Sigmoid colon (tissue), 7 donors: Measurements from ENCODE around the gene IGFL2. TPM values are rescaled to one million over a fixed set of nuclear protein-coding genes. Genes with fewer than 3 reads are reported as not detected.
"Not testable (repeated sequence)": the region's sequence is repeated elsewhere in the genome, so short reads cannot be mapped to it uniquely, and the experiment has no call there.

ENCODE experiments used
- DNase-seq: peaks from one replicate; pipeline ENCODE4 v3.0.0-alpha.2; 2019
- H3K27ac ChIP-seq, 4 donors: fragments of 200-600 bp; sonication (generic); one replicate each; pipeline ENCODE4 v1.5.1; 2016 to 2019; ENCODE audit warnings: mild to moderate bottlenecking in 1 of 4
- H3K27me3 ChIP-seq, 3 donors: fragments of 200-600 bp; sonication (generic); one replicate each; pipeline ENCODE4 v1.5.1; 2019; ENCODE audit warnings: mild to moderate bottlenecking in 1 of 3
- H3K36me3 ChIP-seq, 4 donors: fragments of 200-600 bp; sonication (generic); one replicate each; pipeline ENCODE4 v1.5.1; 2016 to 2019
- H3K4me1 ChIP-seq, 4 donors: fragments of 200-600 bp; sonication (generic); one replicate each; pipeline ENCODE4 v1.5.1; 2017 to 2019
- H3K4me3 ChIP-seq, 4 donors: fragments of 200-600 bp; sonication (generic); one replicate each; pipeline ENCODE4 v1.5.1; 2017 to 2019; ENCODE audit warnings: mild to moderate bottlenecking in 2 of 4, moderate library complexity in 1 of 4
- H3K9me3 ChIP-seq, 4 donors: fragments of 200-600 bp in 3 of 4; sonication (generic) in 3 of 4; one replicate each; pipeline versions ENCODE4 v1.5.1 to v1.6.1; 2013 to 2019
- CTCF ChIP-seq, 4 experiments: fragments of 450-650 bp in 3 of 4; fragments of 200-600 bp in 1 of 4; IDR thresholded peaks; one replicate each; pipeline ENCODE4 v1.5.1; 2016 to 2019; ENCODE audit warnings: antibody characterized with exemption in 4 of 4, mild to moderate bottlenecking in 3 of 4, moderate library complexity in 2 of 4
- EP300 ChIP-seq, 4 donors: sonication (generic); formaldehyde crosslinking; IDR thresholded peaks; one replicate each; pipeline ENCODE4 v1.6.1; 2017; ENCODE audit warnings: antibody characterized with exemption in 4 of 4
- POLR2A ChIP-seq, 2 donors: fragments of 450-650 bp; IDR thresholded peaks; one replicate each; pipeline ENCODE4 v1.6.1; 2016; ENCODE audit warnings: antibody characterized with exemption in 2 of 2, mild to moderate bottlenecking in 2 of 2, moderate library complexity in 2 of 2
- POLR2AphosphoS5 ChIP-seq, 4 donors: sonication (generic); formaldehyde crosslinking; IDR thresholded peaks; one replicate each; pipeline ENCODE4 v1.6.1; 2017; ENCODE audit warnings: antibody characterized with exemption in 4 of 4
- WGBS, 2 donors: extraction: QIAGEN DNeasy Blood & Tissue Kit; methylation state at CpG; one replicate each; pipeline ENCODE4 v1.1.7; 2013; 5-methylcytosine and 5-hydroxymethylcytosine counted together
- intact Hi-C: fragments of 100-400 bp; cut with DNase I; formaldehyde crosslinking; loops from one replicate; pipeline ENCODE4 v1.15.1; 2023
- polyA plus RNA-seq, 3 donors: library from polyadenylated mRNA; stranded (reverse); fragments of 200-250 nt; gene quantifications; one replicate each; pipeline ENCODE4 v1.2.3, GENCODE V29; 2013
- total RNA-seq, 4 donors: library from RNA; depleted of rRNA; stranded (reverse); fragments of >200 nt; gene quantifications; one replicate each; pipeline ENCODE4 v1.1.0, GENCODE V29; 2016
- donor health status: healthy with polysubstance abuse.
- donor health status: Bipolar disorder and iron deficiency.
- donor health status: healthy.

Gene IGFL2
- total and polyA plus RNA-seq, 7 donors, result 0.49 to 1.8 (median 1.1) TPM; not detected in 4

DNA sequence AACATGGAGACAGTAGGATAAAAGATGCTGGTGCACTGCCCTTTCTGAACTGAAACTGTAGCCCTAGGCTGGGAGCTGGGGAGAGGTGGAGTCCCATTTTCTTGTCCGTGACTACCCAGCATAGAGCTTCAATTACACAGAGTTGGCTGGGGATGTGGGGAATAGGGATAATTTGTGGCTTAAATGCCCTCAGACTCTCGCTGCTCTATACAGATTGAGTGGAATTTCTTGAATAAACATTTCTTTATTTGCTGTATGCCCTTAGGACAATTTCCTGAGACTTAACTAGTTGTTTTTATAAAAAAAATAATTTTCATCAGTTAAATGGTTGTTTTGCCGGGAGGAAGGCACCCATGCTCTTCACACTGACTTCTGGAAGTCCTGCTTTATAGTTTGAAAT, 7.2 kb downstream of the IGFL2 start:
- DNase-seq, result no peak
- Histone ChIP-seq H3K27me3 (no peaks in the 10 kb centered on the region), H3K27ac (no peak overlapping the region), H3K4me1 (no peaks in the 10 kb centered on the region), H3K9me3 (no peaks in the 10 kb centered on the region), H3K4me3 (no peak overlapping the region), H3K36me3 (no peaks in the 10 kb centered on the region)
- no peak for TF ChIP-seq POLR2AphosphoS5 (IDR thresholded peaks at IDR 0.05)
- TF ChIP-seq EP300 (IDR thresholded peaks at IDR 0.05), result no peak
- TF ChIP-seq CTCF (IDR thresholded peaks at IDR 0.05), result no peak
- no peak for TF ChIP-seq POLR2A (IDR thresholded peaks at IDR 0.05)
- WGBS, 2 donors, result 77 to 81% methylated on average over 3 of the region's 3 CpGs
- intact Hi-C loops, result no loop called here

GRCh38 chr19:46159418-46160232, 11.6 kb downstream of the IGFL2 start:
- intact Hi-C loops, result no loop called here

DNA sequence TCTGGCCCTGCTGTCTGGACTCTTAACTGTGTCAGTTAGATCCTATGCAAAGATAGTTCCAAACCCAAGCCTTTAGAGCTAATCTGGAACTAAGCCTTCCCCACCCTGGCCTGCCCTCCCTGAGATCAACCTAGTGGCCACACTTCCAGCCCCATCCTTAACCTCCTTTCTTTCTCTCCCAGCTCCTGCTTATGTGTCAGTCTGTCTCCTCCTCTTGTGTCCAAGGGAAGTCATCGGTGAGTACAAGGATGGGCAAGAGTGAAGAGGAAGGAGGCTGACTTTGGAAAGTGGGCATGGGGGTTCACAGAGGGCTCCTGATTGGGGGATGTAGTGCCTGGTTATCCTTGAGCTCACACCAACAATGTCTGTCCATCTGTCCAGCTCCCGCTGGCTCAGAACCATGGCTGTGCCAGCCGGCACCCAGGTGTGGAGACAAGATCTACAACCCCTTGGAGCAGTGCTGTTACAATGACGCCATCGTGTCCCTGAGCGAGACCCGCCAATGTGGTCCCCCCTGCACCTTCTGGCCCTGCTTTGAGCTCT, 12.3 kb downstream of the IGFL2 start:
- Histone ChIP-seq H3K9me3 (peaks cover 0 to 4% (median 0%) of the 10 kb centered on the region in 4 donors), H3K27ac (no peak overlapping the region), H3K4me3 (no peak overlapping the region), H3K36me3 (no peaks in the 10 kb centered on the region), H3K4me1 (no peaks in the 10 kb centered on the region), H3K27me3 (no peaks in the 10 kb centered on the region)
- TF ChIP-seq CTCF (IDR thresholded peaks at IDR 0.05), result no peak
- no peak for TF ChIP-seq EP300 (IDR thresholded peaks at IDR 0.05)
- no peak for TF ChIP-seq POLR2A (IDR thresholded peaks at IDR 0.05)
- no peak for TF ChIP-seq POLR2AphosphoS5 (IDR thresholded peaks at IDR 0.05)
- intact Hi-C loops, result no loop called here
- WGBS, 2 donors, result 90 to 93% methylated on average over 7 of the region's 7 CpGs
- no peak for DNase-seq

More at GRCh38 chr19:46159418-46160232, 11.6 kb downstream of the IGFL2 start:
- Histone ChIP-seq H3K9me3 (peaks cover 0 to 4% (median 0%) of the 10 kb centered on the region in 4 donors), H3K4me3 (no peak overlapping the region), H3K27ac (no peak overlapping the region), H3K4me1 (no peaks in the 10 kb centered on the region), H3K36me3 (no peaks in the 10 kb centered on the region), H3K27me3 (no peaks in the 10 kb centered on the region)
- 27 to 58% methylated on average over 4 of the region's 4 CpGs for WGBS, 2 donors
- DNase-seq, result no peak
- TF ChIP-seq EP300 (IDR thresholded peaks at IDR 0.05) (no peak), POLR2A (IDR thresholded peaks at IDR 0.05) (no peak), CTCF (IDR thresholded peaks at IDR 0.05) (no peak), POLR2AphosphoS5 (IDR thresholded peaks at IDR 0.05) (no peak)

- intact Hi-C loops, H3K4me1 ChIP-seq, H3K27ac ChIP-seq, DNase-seq, H3K36me3 ChIP-seq, H3K27me3 ChIP-seq, H3K4me3 ChIP-seq, H3K9me3 ChIP-seq: not testable (repeated sequence)
- 84 to 95% methylated on average over 2 of the region's 2 CpGs for WGBS, 2 donors
Measured at GRCh38 chr19:46161642-46162257, 13.7 kb downstream of the IGFL2 start.

DNA sequence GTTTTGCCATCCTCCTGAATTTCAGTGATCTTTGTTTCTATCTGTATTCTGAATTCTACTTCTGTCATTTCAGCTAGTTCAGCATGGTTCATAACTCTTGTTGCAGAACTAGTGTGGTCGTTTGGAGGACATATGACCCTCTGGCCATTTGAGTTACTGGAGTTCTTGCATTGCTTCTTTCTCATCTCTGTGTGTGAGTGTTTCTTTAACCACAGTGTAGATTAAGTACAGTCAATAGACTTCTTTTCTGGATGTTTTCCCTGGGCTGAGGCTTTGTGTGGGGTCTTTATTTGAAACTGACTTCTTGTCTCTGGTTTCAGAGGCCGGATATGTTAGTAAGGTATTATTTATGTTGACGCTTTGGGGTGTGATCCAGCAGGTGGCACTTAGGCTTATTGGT, 14.7 kb downstream of the IGFL2 start:
- TF ChIP-seq POLR2A (IDR thresholded peaks at IDR 0.05), result no peak
- TF ChIP-seq CTCF (IDR thresholded peaks at IDR 0.05), result no peak
- no peak for TF ChIP-seq POLR2AphosphoS5 (IDR thresholded peaks at IDR 0.05)
- no peak for TF ChIP-seq EP300 (IDR thresholded peaks at IDR 0.05)
- 82 to 84% methylated on average over 3 of the region's 3 CpGs for WGBS, 2 donors
- Histone ChIP-seq H3K4me3 (no peak overlapping the region), H3K9me3 (peaks cover 0 to 4% (median 0%) of the 10 kb centered on the region in 4 donors), H3K27ac (no peak overlapping the region), H3K36me3 (no peaks in the 10 kb centered on the region), H3K27me3 (no peaks in the 10 kb centered on the region), H3K4me1 (no peaks in the 10 kb centered on the region)
- intact Hi-C loops, result no loop called here
- no peak for DNase-seq
